GM19467 (cell line): ENCODE measurements around the gene MED27.

Experiments
- ATAC-seq: cut with Tn5 transposase; IDR thresholded peaks from one replicate; pipeline ENCODE4 v1.9.1; 2021; ENCODE audit warnings: mild to moderate bottlenecking, moderate library complexity; ENCODE audit not compliant: unreplicated experiment

MED27 gene

DNA sequence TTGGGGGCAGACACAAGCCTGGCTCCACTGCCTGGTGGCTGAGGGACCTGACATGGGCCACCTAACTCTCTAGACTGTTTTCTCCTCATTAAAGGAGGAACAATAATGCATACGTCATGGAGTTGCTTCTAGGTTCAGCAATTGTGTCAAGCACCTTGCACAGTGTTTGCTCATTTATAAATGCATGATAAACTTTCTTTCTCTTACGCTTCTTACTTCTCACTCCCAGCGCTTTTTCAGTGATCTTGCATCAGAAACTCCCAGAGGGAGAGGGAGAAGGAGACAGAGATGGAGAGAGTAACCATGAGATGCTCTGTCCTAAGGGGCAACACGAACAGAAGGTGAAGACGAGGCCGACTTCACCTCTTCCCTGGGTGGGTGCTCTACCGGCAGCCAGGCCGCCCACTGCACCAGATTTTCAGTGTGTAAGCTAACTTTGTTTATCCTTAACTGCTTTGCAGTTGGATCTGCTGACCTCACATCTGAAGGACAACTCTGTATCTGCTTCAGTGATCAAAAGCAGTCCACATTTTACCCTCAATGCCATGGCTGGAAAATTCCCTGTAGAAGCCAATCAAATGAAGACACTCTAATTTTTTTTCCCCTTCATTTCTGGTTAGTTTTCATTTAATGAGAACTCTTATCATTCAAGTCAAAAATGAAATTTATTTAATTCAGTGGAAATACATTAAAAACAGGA, 35.3 kb downstream of the MED27 start:
- ATAC-seq = no peak

GRCh38 chr9:132043708-132044107, 36.0 kb downstream of the MED27 start:
- no peak for ATAC-seq

- no peak for ATAC-seq
Observed at GRCh38 chr9:132042324-132042723, 37.3 kb downstream of the MED27 start.

GRCh38 chr9:132041798-132042197, 37.9 kb downstream of the MED27 start:
- no peak for ATAC-seq

DNA sequence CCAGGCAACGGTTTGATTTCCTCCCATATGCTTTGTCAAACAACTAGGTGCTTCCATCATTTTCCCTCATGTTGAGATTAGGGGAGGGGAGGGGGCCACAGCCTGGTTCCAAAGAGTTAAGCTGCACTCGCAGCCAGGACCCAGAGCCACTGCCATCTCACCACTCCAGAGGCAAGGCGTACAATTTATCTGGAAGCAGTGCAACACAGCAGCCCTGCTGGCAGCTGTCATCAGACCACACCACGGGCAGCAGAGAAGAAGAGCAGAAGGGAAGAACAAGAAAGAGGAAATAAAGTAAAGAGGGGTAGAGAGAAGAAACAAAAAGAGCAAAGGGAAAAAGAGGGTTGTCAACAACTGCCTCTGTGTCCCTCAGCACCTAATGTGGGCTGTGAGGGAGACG, 38.9 kb downstream of the MED27 start:
- ATAC-seq = no peak

GRCh38 chr9:132040246-132040645, 39.4 kb downstream of the MED27 start:
- ATAC-seq = no peak

- no peak for ATAC-seq
Observed at GRCh38 chr9:132039284-132039683, 40.4 kb downstream of the MED27 start.

GRCh38 chr9:132037458-132037857, 42.2 kb downstream of the MED27 start:
- ATAC-seq = no peak

- no peak for ATAC-seq
Observed at GRCh38 chr9:132036521-132036920, 43.1 kb downstream of the MED27 start.

DNA sequence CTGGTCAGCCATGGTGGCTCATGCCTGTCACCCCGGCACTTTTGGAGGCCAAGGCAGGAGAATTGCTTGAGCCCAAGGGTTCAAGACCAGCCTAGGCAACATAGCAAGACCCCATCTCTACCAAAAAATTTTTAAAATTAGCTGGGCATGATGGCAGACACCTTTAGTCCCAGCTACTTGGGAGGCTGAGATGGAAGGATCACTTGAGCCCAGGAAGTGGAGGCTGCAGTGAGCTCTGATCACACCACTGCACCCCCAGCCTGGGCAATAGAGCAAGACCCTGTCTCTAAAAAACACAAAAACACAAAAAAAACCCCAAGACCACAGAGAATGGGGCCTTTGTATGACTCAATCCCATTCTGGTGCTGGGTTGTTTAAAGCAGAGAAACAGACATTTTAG, 44.0 kb downstream of the MED27 start:
- ATAC-seq = no peak

- no peak for ATAC-seq
Observed at GRCh38 chr9:132032238-132032950, 47.3 kb downstream of the MED27 start.

- no peak for ATAC-seq
Observed at GRCh38 chr9:132031467-132032237, 48.0 kb downstream of the MED27 start.

- ATAC-seq = no peak
Observed at GRCh38 chr9:132030626-132031325, 48.9 kb downstream of the MED27 start.

DNA sequence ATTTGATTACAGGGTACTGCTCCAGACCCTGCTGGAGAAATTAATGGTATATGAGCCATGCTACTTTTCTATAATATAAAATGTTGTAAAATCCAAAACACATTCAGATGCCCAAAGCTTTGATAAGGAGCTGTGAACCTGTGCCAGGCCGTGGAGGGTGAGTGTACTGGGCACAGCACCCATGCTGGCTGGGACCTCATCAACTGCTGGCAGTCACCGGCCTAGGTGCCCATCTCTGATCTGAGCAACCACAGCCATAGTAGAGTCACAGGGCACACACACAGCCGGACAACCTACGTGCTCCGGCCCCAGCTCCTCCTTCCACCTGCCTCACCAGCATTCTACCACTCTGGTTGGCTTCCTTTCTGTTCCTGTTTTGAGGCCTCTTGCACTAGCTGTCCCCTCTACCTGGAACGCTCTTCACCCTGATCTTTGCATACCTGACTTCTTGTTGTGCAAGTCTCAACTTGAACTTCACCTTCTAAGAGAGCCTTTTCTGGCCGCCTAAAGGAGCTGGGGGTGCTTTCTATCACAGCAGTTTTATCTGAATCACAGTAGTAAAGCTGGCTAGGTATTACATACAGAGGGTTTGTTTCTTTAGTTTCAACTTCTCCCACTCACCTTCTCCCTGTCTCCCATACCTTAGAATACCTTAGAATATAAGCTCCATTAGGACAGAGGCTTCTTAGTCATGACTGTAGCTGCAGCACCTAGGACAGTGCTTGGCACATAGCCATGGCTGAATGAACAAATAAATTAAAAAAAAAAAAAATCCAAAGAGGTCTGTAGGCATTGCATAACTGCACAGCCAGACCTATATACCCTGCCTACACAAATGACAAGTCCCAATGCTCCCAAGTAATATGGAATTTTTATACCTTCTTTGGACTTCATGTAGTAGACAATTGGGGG, 51.7 kb downstream of the MED27 start:
- no peak for ATAC-seq

GRCh38 chr9:132026932-132027585, 52.6 kb downstream of the MED27 start:
- ATAC-seq = no peak

- no peak for ATAC-seq
Observed at GRCh38 chr9:132025766-132026165, 53.9 kb downstream of the MED27 start.

DNA sequence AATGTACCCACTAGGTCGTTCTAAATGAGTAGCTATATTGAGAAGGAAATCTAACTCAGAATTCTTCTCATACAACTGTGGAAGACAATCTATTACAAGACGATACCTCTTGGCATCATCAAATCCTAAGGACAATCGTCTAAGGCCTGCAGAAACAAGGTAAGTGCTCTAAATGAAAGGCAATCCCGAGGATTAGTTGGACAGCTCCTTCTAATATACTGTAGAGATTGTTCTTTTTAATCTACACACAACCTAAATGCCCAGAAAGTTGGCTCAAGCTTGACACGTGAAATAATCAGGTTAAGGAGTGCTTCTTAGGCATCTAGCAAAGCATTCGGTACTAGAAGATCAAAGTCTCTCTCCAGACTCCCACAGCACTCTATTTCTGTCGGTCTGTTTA, 55.1 kb downstream of the MED27 start:
- no peak for ATAC-seq

GRCh38 chr9:132023419-132024180, 56.1 kb downstream of the MED27 start:
- no peak for ATAC-seq
